ENCODE measurements around the gene ORAI1.
"Not testable (repeated sequence)": the region's sequence is repeated elsewhere in the genome, so short reads cannot be mapped to it uniquely, and the experiment has no call there.

ORAI1 gene

GRCh38 chr12:121649819-121650353 is 23.6 kb downstream of the ORAI1 start:
- DNase-seq = no peak

- DNase-seq = no peak
Measured at GRCh38 chr12:121651320-121651719, 25.0 kb downstream of the ORAI1 start.

GRCh38 chr12:121652767-121653497 is 26.6 kb downstream of the ORAI1 start:
- no peak for DNase-seq

- DNase-seq = no peak
Measured at GRCh38 chr12:121653999-121654398, 27.7 kb downstream of the ORAI1 start.

GRCh38 chr12:121656122-121656521 is 29.8 kb downstream of the ORAI1 start:
- no peak for DNase-seq

- DNase-seq = no peak
Measured at GRCh38 chr12:121657305-121658008, 31.1 kb downstream of the ORAI1 start.

GRCh38 chr12:121661353-121662105 is 35.2 kb downstream of the ORAI1 start:
- DNase-seq = not testable (repeated sequence)

GRCh38 chr12:121663610-121663929 is 37.2 kb downstream of the ORAI1 start:
- no peak for DNase-seq

- not testable (repeated sequence) for DNase-seq
Measured at GRCh38 chr12:121666829-121667228, 40.5 kb downstream of the ORAI1 start.

- no peak for DNase-seq
Measured at GRCh38 chr12:121668750-121669520, 42.6 kb downstream of the ORAI1 start.

- no peak for DNase-seq
Measured at GRCh38 chr12:121669521-121669900, 43.2 kb downstream of the ORAI1 start, which contains the start of gene MORN3. TSS of gene MORN3 (minus strand) at chr12:121669654. CDS start at chr12:121669483, 171 bp downstream.

GRCh38 chr12:121673013-121673511 is 46.7 kb downstream of the ORAI1 start:
- DNase-seq = no peak

GRCh38 chr12:121676190-121676589 is 49.9 kb downstream of the ORAI1 start:
- DNase-seq = no peak

- DNase-seq = no peak
Measured at GRCh38 chr12:121678305-121678704, 52.0 kb downstream of the ORAI1 start.

- DNase-seq = no peak
Measured at GRCh38 chr12:121678716-121679300, 52.5 kb downstream of the ORAI1 start.

- DNase-seq = not testable (repeated sequence)
Measured at GRCh38 chr12:121679661-121680197, 53.4 kb downstream of the ORAI1 start.

- no peak for DNase-seq
Measured at GRCh38 chr12:121688966-121689365, 62.6 kb downstream of the ORAI1 start.

- no peak for DNase-seq
Measured at GRCh38 chr12:121689430-121689829, 63.1 kb downstream of the ORAI1 start.

All from NCI-H526 treated with DMSO at 0.1 percent for 48 hours (cell line).